ENCODE measurements around the gene ATAD1.
"Not testable (repeated sequence)": the region's sequence is repeated elsewhere in the genome, so short reads cannot be mapped to it uniquely, and the experiment has no call there.

Gene ATAD1

DNA sequence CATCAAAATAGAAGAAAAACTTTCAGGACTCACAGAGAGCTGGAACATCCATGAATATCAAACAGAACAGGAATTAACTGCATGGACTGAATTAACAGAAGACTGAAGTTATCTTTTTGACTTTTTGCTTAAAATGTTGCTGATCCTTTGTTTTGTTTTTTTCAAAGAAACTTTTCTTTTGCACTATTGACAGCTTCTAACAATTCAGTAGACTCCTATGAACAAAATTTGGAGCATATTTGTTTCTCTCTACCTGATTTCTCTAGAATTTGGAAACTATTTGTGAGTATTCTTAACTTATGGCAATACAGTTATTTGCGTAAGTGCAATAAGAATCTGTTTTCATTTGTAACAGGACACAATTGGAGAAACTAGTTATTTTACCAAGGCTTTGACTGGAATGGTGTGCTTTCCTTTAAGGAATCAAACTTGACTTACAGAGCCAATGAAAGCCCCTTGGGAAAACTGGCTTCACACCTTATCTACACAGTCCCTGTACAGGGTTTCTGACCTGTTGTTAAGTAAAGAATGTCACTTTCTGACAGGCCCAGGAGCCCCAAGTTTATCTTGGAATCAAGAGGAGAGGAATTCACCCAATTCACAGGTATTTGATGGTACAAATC is 16.1 kb downstream of the ATAD1 start:
- not testable (repeated sequence) for DNase-seq

DNA sequence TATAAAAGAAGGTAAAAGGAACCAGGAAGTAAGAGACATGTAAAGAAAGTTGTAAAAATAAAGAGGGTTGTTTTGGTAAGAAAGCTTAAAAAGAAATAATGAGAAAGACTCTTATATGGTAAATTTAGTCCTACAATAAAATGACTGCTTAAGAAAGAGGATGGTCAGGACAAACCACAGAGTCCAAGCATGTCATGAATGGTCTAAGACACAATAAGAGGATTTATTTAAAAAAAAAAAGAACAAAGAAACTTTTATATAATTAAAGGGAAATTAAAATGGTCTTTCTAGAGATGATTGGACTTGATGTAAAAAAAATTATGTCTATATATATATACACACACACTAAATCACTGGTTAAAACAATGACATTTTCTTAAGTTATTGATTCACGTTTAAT is 18.2 kb downstream of the ATAD1 start:
- no peak for DNase-seq

DNA sequence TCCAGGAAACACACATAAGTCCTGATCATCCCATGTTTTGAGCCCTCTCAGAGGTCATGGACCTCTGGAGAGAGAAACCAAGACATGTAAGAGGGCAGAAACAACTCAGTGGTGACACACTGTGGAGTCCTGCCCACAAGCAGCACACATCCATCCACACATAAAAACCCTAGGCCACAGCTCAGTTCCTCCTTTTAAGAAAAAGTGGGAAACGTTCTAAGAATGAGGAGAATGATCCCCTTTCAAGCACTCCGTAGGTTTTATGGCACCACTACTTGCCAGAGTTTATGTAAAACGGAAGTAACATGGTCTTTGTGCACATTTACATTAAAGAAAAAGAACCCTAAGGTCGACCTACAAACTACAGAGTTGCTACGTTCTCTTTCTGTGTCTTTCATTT is 19.9 kb downstream of the ATAD1 start:
- no peak for DNase-seq

DNA sequence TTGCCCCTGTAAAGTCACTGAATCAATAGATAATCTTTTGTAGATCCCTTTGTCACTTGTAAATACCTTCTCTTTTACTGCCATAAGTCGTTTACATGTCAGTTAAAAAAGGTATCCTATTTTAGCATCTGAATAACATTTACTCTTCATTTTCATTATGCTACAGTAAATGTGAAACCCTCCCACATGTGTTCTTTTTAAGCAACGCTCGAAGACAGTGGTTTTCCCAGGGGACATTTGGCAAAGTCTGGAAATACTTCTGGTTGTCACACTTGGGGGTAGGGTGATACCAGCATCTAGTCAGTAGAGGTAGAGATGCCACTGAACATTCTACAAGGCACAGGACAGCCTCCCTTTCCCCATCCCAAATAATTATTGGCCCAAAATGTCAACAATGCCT is 23.7 kb downstream of the ATAD1 start:
- no peak for DNase-seq

DNA sequence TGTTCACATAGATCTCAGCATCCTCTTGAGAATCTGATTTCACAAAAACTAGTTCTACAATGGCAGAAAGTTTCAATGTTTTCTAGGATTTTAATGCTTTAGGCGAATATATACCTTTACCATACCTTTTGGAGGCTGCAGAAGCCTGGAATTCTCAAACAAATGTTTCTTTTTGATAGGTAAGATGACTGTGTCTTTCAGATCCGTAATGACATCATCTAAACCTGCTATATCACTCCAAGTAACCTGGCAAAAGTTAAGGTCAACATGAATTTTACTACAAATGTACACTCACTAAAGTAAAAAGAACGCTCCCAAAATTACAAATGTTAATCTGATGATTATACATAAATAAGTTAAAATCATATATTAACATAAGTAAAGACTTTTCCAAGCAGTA is 27.8 kb downstream of the ATAD1 start:
- no peak for DNase-seq

DNA sequence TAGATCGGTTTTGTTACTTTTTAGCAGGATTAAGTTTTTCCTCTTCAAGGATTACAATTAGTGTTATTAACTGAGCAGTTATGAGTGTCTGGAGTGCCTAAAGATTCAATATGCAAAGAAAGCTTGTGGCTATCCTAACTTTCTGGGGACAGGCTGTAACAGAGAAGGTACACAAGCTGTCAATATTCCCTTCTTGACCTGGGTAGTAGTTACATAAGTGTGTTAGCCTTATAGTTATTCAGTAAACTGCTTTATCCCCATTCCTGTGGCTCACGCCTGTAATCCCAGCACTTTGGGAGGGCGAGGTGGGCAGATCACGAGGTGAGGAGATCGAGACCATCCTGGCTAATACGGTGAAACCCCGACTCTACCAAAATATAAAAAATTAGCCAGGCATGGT is 31.6 kb downstream of the ATAD1 start:
- DNase-seq: no peak

DNA sequence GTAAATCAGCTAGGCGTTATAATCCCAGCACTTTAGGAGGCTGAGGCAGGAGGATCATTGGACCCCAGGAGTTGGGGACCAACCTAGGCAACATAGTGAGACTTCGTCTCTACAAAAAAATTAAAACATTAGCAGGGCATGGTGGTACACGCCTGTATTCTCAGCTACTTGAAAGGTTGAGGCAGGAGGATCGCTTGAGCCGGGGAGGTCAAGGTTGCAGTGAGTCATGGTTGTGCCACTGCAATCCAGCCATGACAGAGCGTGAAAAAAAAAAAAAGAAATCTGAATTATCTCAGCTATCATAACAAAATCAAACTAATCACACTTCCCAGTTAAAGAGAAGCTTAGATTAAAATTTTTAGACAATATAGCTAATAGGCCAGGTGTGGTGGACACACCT is 35.3 kb downstream of the ATAD1 start:
- DNase-seq: no peak

DNA sequence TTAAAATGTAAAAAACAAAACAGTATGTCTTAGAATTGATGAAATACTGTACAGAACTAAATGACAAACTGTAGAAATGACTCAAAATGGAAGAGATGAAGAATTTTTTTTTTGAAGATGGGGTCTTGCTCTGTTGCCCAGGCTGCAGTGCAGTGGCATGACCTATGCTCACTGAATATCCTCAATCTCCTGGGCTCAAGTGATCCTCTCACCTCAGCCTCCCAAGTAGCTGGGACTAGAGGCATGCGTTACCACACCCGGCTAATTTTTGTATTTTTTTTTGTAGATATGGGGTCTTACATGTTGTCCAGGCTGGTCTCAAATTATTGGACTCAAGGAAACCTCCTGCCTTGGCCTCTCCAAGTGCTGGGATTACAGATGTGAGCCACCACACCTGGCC is 36.5 kb downstream of the ATAD1 start:
- no peak for DNase-seq

DNA sequence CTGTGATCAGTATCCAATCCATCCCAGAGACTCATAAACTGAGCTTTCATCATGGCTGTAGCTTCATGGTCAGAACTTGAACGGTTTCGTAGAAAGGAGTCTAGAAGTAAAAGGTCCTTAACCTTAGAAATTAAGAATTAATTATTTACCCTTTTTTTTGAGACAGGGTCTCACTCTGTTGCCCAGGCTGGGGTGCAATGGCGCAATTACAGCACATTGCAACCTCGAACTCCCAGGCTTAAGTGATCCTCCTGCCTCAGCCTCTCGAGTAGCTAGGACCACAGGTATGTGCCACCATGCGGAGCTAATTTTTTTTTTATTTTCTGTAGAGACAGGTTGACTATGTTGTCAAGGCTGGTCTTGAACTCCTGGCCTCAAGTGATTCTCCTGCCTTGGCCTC is 41.7 kb downstream of the ATAD1 start:
- DNase-seq: no peak

DNA sequence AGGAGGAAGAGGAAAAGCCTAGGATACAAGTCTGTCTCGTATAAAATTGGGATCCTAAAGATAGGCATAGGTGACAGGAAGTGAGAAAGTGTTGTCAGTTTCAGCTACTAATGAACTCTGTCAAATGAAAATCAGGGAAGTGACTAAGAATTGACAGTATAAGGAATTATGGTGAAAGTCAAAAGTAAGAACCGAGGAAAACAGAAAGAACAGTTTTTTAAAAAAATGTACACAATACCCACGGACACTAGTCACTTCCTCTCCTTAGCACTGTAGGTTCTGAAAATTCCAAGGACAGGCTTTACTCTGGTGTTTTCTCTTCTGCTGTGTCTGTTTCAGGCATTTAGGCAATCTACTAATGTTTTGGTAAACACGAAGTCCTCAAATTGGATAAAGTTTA is 42.3 kb downstream of the ATAD1 start:
- DNase-seq: no peak

DNA sequence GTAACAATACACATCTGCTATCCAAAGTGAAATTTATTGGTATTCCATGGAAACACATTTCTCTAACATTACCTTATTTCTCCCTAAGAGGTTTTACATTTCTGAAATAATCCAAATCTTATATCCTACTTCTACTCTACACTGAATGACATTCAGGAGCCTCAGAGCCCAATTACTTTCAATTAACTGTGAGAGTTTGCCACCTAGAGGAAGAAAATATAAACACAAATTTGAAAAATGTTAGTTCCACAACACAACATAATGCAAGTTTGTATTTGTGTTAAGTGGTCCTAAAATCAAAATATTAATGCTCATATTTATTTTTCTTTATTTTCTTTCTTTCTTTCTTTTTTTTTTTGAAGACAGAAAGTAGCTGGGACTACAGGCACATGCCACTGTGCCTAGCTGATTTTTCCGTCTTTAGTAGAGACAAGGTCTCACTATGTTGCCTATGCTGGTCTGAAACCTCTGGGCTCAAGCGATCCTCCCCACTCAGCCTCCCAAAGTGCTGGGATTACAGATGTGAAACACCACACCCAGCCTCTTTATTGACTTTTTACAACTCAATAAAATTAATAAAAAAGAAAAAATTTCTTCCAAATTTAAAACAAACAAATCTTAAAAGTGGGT is 46.0 kb downstream of the ATAD1 start:
- DNase-seq: no peak

DNA sequence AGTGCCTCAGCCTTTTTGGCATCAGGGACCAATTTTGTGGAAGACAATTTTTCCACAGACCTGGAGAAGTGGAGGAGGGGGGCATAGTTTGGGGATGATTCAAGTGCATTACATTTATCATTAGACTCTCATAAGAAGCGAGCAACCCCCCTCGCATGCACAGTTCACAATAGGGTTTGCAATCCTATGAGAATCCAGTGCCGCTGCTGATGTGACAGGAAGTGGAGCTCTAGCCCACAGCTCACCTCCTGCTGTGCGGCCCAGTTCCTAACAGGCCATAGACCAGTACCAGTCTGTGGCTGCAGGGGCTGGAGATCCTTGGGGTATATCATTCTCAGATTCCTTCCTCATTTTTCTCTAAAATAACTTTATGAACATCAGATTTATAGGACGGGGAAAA is 50.8 kb downstream of the ATAD1 start:
- no peak for DNase-seq

DNA sequence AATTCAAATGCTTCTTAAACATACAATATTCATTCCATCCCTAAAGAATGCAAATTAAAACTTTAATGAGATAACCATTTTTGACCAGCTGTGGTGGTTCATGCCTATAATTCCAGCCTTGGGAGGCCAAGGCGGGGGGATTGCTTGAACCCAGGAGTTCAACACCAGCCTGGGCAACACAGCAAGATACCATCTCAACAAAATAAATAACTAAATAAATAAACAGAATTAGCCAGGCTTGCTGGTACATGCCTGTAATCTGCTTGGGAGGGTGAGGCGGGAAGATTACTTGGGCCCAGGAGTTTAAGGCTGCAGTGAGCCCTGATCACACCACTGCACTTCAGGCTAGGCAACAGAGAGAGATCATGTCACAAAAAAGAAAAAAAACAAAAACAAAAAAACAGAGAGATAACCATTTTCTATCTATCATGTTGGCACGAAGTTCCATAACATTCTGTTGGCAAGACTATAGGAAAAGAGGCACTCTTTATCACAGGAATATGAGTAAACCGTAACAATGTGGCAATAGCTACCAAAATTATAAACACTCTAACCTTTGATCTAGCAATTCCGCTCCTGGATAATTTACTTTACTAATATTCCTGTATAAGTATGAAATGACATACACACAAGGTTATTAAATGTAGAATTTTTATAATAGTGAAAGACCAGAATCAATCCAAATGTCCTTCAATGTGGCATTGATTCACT is 52.2 kb downstream of the ATAD1 start:
- DNase-seq: no peak

DNA sequence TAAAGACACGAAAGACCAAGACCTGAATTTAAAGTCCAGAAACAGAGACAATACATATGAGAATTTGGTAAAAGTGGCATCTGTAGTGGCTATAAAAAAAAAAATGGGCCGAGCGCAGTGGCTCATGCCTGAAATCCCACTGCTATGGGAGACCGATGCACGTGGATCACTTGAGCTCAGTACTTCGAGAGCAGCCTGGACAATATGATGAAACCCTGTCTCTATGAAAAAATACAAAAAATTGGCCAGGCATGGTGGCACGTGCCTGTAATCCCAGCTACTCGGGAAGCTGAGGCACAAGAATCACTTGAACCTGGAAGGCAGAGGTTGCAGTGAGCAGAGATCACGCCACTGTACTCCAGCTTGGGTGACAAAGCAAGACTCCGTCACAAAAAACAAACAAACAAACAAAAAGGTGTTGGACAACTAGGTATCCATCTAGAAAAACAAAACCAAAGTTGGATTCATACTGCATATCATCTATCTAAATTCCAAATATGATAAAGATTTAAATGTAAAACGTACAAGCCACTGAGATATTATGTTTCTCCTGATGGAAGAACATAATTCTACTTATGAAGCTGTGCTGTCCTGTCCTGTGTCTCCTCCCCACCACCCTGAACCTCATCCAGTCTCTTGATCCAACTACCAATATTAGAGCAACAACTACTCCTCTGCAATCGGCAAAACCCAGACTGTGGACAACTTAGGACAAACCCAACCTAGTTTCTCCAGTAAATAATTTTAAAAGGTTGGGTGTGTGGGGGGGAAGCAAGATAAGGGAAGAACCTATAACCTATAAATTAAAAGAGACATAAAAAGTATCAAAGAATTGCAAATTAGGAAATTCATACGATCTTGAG is 53.7 kb downstream of the ATAD1 start:
- no peak for DNase-seq

DNA sequence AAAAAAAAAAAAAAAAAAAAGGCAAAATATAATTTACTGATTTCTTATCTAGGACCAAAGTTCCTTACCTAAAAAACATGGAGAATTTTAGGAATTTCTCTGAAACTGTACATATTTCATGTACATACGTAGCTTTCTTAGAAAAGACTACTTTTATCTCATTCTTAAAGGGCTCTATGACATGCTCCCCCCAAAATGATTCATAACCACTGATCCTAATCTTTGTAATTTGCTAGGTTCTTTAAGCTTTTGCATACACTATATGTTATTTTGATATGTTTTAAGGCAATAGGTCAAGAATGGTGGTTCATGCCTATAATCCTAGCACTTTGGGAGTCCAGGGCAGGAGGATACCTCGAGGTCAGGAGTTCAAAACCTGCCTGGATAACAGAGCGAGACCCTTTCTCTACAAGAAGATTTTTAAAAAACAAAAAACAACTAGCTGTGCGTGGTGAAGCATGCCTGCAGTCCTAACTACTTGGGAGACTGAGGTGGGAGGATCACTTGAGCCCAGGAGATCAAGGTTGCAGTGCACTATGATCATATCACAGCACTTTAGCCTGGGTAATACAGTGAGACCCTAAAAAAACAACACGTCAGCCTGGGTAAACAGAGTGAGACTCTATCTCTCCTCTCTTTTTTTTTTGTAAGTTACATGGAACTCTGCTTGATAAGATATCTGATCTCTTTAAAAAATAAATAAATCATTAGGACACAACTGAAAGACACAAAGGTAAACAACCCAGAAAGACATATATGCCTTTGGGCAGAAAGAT is 54.8 kb downstream of the ATAD1 start:
- no peak for DNase-seq

DNA sequence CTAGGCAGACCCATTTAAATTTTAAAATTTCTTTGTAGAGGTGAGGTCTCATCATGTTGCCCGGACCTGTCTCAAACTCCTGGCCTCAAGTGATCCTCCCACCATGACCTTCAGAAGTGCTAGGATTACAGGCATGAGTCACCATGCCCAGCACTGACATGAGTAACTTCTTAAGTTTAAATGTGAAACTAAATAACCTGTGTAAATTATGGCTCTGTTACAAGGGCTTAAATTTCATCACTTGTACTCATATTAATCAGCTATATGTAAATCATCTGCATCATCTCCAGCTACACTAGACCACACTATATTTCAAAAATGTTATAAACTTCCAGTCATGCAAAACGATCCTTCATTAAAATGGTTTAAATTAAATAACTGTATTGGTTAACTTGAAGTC is 56.1 kb downstream of the ATAD1 start:
- DNase-seq: peak; percentile 27

DNA sequence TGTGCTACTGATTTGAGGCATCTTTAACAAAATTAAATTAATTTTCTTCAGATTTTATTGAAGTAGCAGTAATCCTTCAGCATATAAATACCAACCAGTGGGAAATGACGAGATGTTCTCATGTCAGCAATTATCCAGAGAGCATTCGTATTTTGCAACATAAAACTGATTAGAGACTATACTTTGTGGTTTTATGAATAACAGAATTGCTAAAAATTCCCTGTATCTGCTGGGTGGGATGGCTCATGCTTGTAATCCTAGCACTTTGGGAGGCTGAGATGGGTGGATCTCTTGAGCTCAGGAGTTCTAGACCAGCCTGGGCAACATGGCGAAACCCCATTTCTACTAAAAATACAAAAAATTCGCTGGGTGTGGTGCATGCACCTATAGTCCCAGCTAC is 56.9 kb downstream of the ATAD1 start:
- DNase-seq: no peak

DNA sequence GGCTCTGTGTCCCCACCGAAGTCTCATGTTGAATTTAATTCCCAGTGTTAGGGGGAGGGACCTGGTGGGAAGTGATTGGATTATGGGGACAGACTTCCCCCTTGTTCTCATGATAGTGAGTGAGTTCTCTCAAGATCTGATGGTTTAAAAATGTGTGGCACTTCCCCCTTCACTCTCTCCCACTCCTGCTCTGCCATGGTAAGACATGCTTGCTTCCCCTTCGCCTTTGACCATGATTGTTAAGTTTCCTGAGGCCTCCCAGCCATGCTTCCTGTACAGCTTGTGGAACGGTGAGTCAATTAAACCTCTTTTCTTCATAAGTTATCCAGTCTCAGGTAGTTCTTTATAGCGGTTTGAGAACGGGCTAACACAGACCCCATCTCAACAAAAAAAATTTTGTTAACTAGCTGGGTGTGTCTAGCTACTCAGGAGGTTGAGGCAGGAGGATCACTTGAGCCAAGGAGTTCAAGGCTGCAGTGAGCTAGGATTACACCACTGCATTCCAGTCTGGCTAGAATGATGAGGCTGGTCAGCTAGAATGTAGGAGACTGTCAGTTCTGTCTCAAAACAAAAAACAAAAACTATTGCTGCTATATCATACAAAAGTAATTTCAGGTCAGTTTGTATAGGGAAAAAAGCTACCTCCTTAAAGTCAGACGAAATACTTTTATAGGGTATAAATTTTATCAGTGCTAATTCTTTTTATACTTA is 57.7 kb downstream of the ATAD1 start:
- DNase-seq: no peak

DNA sequence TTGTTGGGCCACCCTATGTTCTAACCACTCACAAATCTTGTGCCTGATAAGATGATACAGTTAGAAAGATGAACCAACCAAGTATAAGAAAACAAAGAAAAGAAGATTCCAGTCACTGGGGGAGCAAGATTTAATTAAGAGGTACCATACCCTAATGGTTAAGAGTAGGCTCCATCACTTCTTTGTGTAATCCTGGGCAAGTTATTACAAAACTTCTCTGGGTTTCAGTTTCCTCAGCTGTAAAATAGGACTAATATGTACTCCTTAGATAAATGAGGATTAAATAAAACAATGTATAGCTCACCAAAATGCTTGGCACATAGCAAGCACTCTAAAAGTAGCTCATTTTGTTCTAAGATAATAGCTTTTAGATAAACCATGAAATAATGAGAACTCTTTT is 58.5 kb downstream of the ATAD1 start:
- no peak for DNase-seq

DNA sequence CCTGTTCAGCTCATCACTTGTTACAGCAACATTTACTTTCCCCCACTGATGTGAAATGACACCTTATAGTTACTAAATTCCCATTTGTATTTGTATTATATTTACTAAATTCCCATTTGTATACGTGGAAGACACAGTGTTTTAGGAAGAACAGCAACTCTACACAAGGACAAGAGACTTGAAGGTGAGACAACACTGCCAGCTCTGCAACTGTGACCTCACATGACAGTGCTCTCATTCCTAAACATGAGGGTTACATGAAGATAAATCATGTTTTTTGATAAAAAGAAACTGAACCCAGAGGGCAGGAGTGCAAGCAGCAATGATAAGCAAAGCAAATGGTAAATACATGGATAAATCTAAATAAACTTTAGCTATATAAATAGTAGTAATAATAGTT is 60.3 kb downstream of the ATAD1 start:
- DNase-seq: no peak

DNA sequence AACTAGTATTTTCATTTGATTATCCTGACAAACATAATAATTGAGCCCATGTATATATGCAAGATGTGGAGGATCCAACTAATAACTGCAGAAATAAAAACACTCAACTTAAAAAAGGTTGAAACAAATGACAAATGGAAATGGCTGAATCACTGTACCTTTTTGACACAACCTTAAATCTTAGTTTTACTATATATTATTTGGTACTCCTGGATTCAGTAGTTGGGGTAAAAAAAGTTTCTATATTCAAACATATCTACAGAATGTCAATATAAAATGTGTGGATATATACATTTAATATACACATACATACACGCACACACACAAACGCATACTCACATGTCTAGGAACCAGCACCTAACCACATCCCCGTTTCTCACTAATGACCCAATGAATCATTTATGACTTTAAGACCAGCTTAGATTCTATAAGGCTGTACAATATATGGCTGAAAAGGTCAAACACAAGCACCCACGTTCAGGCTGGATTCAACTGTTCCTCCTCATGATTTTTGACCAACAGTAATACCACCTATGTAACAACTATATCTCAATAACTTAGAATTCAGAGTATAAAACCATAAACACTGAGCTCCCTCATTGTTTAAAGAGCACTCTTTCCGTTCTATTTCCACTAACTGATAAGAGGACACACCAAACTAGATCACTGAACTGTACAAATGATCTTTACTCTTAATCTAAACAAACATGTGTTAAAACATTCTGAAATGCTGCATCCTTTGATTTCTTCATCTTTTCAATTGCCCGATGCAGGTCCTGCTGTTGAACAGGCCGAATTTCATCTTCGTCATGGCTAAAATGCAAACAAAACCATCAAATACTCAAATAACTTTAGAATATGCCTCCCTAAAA is 63.8 kb downstream of the ATAD1 start:
- DNase-seq: no peak

Data from T1000 (cell line).